GM20431 (cell line): ENCODE results near the gene JTB.

Source experiments
- in situ Hi-C: fragments of 300-500 bp; cut with MseI, MboI; formaldehyde crosslinking; loops from one replicate; pipeline ENCODE4 v1.15.0; 2020; ENCODE audit warnings: low sequenced_read_pairs; ENCODE audit not compliant: unreplicated experiment

The JTB gene

DNA sequence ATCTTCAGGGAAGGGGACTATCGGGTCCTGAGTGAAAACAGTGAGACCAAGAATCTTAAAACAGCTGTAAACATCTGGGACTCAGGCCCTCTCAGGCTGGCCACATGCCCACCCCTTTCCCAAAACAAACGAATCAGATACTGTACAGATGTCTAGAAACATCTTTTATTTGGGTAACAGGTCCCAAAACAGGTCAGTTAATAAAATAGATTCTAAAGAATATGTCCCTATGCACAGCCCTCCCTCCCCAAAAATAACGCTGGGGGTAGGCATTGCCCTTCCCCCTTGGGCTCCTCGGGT, 18.6 kb downstream of the JTB start:
- in situ Hi-C loops: no loop called here

DNA sequence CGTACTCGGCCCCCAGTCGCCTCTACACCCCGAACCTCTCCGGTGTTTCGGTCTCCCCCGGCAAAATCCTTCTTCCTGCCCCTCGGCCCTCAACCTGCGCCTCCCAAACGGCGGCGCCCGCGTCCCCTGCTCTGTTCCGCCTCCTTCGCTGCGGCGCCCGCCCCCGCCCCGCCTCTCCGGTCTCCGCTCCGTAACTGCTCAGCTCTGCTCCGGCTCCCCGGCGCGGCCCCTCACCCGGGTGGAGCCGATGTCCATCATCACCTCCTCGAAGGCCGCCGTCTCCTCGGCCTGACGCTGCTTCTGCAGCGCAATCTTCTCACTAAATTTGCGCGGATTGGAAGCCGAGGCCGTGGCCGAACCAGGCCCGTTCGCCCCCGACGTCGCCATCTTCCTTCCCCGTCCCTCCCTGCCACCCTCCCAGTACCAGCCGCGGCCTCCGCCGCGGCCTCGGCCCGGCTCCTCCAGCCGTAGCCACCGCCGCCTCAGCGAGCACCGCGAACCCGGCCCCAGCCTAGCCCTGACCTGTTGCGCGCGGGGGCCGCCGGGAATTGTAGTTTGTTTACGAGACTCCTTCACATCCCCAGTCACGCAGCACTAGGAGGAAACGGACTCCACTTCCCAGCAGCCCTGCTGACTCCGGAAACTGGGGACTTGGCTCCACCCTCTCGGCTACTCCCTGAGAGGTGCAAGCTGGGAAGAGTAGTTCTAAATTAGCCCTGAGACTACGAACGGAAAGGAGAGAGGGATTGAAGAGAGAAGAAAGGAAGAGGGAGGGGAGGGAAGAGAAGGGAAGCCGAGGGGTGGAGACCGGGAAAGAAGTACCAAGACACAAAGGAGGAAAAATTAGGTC, 19.1 kb downstream of the JTB start, which contains the start of gene CRTC2:
TSS of gene CRTC2 (minus strand) at position 502 of the 850 bp plus-strand sequence. CDS start at position 387, 115 bp downstream.
- in situ Hi-C loops: no loop called here

DNA sequence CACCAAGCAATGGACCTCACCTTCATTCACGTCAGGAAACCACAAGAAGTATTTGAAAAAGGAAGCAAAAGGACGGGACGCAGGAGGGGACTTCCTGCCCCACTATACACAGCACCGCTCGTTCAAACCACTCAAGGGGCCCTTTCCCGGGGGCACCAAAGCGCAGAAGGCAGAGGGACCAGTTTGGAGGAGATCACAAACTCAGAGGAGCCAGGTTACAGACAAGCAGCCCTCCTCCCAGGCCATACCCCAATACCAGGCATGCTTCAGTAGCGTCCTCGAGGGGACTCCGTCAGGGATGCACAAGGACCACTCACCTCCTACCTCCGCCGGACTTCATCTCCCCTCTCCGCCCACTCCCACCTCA, 19.7 kb downstream of the JTB start:
- in situ Hi-C loops: no loop called here

DNA sequence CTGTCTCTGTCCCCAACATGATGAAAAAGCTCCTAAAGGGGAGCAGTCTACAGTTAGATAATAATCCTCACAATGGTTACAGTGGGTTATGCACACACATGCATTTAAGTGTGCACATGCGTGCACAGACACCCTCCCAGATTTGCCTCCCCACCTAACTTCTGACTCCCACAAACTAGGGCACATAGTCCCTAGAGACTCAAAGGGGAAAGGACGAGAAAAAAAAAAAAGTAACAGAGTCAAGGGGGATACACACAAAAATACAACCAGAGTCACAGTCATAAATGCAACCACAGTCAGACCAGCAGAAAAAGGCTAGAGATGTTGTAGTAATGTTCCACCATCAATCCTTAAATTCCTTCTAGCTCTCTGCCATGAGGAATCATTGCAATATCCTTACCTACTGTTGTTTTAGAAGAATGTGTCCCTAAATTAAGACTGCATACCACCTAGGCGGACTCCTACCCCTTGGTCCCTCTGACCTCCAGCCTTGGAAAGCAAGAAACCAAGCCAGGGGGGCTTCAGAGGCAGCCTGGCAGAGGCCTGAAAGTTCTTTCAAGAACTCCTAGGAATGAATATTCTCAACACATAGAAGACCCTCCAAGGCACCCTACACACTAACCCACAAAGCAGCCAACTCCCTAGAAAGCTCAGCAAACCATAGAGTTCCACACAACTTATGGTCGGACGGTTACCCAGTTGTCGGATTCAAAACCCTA, 20.3 kb downstream of the JTB start:
- in situ Hi-C loops: no loop called here

DNA sequence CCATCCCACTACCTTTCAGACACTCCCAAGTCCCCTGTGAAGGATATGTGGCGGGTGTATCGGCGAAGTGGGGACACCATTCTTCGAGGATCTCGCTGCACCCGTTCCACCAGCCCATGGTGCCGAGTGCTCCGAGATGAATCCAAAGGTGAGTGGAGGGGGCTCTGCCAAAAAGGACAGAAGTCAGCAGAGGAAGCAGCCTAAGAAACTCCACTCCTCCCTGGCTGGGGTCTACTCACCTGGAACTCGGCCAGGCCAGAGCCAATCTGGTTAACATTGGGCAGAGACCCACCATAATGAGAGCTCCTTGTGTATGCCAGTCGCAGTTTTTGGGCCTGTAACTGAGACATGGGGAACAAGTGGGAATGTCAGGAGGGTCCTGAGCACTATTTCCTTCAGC, 22.6 kb downstream of the JTB start:
- in situ Hi-C loops: no loop called here

DNA sequence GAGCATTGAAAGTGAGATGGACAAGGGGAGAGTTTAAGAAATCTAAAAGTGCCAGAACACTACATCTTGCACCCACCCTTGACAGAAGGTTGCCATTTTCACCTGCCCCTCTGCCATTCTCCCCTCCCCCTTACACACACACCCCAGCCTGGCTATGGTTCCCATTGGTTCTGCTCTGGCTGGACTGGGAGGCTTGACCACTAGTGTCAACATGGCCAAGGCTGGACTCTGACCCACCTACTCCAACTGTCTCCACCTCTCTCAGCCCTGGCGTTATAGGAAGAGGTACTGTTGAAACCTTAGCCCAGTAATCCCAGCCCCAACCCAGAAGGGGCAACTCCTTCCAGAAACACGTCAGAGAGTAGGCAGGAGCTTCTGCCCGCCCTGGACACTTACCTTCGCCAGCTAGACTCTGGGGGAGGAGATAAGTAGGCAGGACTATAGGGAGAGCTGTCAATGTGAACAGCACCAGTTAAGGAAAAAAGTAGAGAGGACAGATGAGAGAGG, 23.6 kb downstream of the JTB start:
- in situ Hi-C loops: no loop called here

DNA sequence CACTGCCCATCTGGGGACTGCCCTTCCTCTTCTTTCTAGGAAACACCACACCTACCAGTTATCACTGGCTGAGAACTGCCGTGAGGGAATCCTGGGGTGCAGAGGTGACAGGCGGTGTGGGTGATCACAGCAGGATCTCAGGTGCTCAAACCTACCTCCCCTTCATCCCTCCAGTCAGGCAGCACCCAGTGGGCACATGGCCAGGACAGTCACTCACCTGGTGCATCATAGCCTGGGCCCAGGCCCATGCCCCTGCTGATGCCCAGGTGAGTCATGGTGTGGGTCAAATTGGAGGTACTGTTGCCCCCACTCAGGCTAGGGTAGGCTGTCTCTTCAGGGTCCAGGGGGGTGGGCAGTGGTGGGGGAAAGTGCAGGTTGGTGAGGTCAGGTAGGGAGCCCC, 25.7 kb downstream of the JTB start:
- in situ Hi-C loops: no loop called here

DNA sequence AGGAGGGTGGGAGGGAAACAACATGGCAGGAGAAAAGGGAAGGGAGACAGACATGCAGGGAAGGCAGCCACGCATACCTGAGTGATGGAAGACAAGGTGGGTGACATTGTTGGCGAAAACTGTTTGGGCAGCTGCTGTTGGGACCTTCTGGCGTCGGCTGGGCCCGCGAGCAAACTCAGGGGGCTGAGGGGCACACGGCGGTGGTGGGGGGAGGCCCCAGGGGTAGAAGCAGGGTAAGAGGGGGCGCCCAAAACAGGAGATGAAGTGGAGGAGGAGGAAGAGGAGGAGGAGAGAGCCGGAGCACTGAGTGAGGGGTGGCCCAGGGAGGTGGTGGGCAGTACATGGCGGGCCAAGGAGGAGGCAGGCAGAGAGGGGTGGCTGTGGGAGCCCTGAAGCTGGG, 26.3 kb downstream of the JTB start:
- in situ Hi-C loops: no loop called here

DNA sequence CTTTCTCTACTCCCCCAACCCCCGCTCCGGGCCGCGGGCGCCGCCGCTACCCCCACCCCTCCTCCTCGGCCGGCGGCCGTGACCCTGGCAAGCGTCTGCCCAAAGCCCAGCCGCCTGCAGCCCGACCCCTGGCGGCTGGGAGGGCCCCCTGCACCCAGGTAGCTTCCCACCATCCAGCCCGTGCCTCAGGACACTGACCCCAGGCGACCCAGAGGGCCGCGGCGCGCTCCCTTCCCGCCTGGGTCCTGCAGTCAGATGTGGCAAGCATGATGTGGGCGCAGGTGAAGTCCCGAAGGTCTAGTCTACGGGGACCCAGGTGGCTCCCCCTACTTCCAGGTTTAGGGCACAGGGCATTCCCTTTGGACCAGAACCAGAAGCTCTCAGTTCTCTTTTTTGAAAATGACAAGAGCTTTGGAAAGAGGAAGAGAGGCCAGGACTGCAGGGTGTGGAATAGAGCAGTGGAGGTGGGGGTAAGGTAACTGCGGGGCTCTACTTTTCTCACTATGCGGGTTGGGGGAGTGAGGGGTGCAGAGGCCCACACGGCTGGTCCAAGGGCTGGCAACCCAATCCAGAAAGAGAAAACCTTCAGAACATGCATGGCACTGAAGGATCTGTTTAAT, 30.7 kb downstream of the JTB start, which contains the start of gene DENND4B:
TSS of gene DENND4B (minus strand) at position 97 of the 620 bp plus-strand sequence. CDS start 2,344 bp downstream, outside the sequence.
- in situ Hi-C loops: no loop called here

DNA sequence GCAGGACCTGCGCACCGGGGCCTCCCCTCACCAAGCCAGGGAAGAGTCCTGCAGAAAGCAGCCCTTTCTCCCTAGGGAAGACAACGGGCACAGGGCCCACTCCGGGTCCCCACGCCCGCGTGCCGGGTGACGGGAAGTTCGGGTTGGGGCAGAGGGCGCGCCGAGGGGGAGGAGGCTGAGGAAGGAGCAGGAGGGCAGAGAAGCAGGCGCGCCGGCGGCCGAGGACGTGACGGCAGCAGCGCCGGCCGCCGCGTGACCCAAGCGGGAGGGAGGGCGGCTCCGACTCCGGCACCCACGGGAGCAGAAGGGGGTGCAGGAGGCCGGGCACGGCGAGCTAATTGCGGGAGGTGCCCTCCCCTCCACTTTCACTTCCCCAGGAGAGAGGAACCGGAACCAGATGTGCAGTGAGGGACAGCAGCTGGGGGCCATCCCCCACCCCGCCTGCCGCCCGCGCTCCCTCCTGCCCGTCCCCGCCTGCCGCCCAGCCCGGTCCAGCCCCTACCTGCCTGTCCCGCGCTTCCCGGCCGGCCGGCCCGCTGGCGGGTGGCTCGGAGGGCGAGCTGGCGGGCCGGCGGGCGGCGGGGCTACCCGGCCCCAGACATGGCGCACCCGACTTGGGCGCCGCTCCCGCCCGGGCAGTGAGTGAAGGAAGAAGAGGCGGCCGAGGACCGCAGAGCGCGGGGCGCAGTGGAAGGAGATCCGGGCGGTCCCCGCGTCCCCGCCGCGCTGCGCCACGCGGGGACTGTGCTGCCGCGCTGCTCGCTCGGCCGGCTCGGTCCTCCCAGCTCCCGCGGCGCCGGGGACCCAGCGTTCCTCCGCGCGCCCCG, 31.5 kb downstream of the JTB start:
- in situ Hi-C loops: no loop called here

DNA sequence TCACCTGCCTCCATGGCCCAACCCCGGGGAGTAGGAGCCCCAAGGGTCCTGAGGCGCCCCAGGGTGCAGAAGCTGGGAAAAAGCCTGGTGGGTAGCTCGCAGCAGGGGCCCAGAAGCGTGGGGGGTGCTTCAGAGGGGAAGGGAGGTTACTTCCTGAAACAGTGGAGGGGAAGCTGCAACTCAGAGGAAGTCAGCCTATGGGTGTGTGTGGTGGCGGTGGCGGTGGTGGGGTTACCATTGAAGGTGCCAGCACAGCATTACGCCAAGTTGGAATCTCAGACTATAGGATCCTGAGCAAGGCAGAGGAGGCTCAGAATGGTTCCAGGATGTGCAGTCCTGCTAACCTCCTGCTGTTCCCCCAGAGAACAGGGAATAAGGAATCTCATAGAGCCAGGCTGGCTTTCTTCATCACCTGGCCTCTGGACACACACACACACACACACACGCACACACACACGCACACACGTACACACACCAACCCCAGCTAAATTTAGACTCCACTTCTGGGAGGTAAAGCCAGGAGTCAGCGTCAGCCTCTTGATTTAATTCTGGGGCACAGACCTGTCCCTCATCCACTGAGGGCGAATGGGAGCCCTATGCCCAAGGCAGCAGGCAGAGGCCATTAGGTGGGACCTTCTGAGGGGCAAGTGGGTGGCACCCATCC, 32.2 kb downstream of the JTB start:
- in situ Hi-C loops: no loop called here

DNA sequence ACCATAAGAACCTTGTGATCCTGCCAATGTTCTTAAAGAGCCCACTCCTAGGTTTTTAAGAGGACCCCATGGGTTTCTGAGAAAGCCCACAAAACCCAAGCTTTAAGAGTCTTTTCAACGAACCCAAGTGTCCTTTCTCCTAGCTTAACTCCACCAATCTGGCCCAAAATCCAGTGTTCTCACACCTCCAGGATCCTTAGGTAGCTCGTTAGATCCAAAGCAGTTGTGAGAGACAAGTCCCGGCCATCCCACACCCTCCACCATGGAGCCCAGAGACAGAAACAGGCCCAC, 32.7 kb downstream of the JTB start:
- in situ Hi-C loops: no loop called here

DNA sequence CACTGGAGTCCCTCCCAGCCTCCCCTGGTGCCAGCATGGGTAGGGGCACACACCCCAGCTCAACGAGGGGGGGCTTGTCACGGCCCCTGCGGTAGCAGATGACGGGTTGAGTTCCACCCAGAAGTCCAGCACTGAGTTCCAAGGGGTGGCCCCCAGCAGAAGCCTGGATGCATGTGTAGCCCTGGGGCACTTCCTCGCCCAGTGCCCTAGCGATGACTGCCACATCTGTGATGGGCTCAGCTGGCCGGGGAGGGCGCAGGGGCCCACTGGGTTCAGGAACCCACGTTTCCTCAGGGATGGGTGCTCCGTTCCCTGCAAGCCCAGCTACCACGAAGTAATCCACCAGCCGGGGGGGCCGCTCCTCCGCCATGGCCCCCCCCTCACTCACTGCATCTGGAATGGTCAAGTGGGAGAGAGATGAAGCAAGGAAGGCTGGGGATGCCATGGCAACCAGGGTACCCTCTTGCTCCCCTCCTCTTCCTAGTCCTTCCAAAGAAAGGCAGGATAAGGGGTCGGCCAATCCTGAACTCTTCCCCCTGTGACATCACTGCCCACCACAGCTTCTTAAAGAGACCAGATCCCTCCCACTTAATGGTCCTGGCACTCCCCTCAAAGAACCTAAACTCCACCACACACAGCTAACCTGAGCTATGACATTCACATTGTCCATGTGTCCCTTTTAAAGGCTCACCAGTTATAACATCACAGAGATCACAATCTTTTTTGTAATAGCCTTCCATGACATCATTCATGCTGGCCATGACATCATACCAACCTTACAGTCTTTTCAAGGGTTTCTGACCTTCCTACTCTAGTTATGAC, 33.3 kb downstream of the JTB start:
- in situ Hi-C loops: no loop called here

DNA sequence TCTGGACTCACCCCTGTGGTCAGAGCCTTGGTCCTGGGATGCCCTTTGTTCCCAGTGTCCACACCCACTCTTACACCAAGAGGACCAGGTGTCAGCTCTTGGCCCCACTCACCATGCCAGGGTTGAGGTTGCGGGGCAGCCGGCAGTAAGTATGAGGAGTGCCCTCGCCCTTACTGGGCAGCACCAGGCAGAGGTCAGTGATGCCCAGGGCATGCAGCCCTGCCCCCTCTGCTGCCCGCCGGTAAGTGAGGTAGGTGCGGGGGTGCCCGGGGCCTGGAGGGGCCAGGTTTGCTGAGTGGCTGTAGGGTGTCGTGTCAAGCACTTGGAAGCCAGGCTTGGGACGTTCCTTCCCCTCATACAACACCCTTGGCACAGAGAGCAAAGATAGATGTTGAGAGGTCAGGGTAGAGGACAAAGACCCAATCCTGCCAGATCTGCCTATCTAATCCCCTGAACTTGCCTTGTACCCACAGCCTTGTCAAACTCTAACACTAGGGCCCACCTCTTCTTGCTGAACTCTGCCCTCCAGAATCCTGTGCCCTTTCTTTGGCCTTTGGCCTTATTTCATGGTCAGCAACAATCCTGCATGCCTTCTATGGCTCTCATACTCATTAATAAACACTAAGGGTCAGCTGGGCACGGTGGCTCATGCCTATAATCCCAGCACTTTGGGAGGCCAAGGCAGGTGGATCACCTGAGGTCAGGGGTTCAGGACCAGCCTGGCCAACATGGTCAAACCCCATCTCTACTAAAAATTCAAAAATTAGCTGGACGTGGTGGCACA, 34.5 kb downstream of the JTB start:
- in situ Hi-C loops: no loop called here

DNA sequence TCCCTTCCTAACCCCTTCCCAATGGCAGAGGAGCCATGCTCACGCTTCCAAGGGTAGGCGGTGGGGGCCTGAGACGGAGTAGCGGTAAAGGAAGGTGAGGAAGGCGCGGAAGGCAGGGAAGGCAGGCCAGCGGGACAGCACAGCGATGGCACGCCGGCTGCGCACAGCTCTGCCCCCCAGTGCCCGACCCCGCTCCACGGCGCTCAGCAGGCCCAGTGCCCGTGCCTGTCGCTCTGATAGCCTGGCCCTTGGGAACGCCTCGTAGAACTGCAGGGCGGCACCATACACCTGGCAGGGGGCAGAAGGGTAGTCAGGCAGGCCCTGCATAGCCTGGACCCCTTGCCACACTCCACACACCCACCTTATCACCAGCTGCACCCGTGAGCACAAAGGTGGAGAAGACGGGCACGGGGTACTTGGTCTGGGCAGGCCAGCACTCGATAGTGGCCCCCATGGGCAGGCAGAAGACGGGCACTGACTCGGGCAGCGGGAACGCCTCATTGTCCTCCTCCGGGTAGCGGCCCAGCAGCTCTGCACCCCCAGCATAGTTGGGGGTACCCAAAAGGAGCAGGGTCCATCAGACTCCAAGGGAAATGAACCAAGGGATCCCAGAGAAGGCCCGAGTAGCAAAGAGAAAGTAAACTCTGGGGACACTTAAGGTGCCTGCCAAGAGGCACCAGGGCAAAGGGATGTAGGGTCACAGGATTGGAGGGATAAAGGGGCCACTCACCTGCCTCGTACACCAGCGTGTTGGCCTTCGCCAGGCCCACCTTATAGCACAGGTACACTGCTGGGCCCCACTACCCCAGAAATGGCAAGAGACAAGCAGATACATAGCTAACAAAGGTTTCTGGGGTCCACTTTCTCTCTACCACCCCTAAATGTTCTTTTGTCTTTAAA, 35.4 kb downstream of the JTB start:
- in situ Hi-C loops: no loop called here

DNA sequence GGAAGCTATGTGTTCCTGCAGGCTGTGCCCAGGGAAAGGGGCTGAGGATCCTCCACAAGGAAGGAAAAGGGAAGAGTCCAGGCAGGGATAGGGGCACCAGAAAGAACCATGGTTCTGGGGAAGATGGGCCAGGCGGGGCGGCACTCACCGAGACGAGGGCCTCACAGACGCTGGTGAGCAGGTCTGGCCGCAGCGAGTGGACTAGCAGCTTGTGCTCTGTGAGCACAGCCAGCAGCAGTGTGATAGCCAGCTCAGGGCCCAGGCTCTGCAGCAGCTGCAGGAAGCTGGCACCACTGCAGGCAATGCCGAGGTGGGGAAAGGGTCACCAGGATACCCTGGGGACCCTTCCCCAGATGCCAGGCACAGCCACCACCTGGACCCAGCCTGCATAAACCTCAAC, 36.7 kb downstream of the JTB start:
- in situ Hi-C loops: no loop called here

DNA sequence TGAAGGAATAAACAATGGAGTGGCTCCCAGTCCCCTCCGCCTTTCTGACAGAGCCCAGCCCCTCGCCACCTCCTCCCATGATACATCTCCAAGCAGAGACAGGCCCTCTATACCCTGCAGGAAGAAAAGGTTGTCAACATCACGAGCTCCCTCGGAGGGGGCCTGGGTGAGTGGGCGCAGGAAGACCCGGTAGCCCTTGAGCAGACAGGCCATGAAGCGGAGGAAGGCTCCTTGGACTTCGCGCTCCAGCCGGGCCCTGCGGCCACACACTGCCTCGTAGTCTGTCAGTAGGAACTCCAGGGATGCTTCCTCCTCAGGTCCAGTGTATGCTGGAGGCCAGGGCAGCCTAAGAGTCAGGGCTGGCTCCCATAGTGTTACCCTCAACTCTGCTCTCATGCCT, 38.0 kb downstream of the JTB start:
- in situ Hi-C loops: no loop called here
